GM21529 (cell line): ENCODE measurements around the gene PKNOX2.

ENCODE experiments used
- ATAC-seq: cut with Tn5 transposase; IDR thresholded peaks from one replicate; pipeline ENCODE4 v1.9.1; 2021; ENCODE audit not compliant: unreplicated experiment

The PKNOX2 gene

DNA sequence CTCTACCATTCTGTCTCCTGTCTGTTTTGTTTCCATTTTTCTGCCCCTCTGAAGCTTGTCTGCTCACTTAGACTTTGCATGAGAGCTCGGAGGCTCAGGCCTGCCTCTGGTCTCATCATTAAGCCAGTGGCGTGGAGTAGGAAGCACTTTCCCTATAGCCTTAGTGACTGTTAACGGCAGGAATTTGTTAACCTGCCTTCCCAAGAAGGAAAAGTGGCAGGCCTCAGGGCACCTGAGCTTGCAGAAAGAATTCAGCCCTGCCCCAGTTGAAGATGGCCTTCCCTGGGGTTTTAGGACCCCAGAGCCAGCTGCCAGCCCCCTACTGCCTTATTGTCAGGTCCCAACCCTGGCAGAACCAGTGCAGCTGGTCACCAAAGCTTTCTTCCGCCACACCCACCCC lies 93.2 kb downstream of the PKNOX2 start:
- no peak for ATAC-seq

DNA sequence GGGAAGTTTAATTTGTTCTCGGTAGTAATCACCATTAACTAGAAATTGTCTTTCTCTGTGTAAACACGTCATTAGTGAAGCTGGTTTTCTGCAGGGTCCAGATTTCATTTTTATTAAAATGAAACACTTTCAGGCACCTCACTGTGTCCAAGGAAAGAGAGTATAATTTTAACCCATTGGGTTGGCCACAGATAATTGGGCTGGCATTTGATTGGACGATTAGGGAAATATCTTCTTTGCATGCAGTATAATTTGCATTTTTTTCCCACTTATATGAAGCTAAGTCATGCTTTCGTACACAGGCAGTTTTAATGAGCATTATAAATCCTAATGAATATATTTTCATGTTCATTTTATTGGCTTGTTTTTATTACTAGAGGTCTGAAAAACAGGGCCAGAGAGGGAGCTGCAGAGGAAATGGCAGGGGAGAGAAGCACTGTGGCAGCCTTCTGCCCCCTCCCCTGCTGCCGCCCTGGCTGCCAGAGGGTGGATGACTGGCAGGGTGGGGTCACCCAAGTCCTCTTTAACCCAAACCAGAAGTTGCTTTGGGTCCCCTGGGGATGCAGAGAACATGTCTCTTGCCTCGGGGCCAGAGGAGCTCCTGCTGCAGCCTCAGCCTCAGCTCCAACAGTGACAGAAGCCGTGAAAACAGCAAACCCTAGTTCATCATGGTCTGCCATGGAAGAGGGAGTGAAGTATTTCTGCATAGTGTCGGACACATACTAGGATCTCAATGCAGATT lies 93.9 kb downstream of the PKNOX2 start:
- no peak for ATAC-seq

DNA sequence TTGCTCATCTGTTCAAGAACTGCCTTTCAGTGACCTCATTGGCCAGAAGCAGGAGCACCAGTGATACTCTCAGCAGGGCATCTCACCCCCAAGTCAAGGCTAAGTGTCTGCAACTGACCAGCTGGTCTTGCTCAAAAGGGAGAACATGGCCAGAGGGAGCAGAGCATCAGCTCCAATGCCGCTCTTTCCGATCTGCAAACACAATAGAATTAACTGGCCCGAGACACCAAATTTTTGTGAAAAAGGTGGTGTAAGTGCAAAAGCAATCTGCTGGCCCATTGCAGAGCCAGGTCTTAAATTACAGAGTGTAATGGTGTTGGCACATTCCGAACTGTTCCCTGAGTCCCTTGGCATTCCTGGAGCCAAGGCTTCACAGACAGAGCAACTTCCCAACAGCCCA lies 97.0 kb downstream of the PKNOX2 start:
- ATAC-seq = no peak

DNA sequence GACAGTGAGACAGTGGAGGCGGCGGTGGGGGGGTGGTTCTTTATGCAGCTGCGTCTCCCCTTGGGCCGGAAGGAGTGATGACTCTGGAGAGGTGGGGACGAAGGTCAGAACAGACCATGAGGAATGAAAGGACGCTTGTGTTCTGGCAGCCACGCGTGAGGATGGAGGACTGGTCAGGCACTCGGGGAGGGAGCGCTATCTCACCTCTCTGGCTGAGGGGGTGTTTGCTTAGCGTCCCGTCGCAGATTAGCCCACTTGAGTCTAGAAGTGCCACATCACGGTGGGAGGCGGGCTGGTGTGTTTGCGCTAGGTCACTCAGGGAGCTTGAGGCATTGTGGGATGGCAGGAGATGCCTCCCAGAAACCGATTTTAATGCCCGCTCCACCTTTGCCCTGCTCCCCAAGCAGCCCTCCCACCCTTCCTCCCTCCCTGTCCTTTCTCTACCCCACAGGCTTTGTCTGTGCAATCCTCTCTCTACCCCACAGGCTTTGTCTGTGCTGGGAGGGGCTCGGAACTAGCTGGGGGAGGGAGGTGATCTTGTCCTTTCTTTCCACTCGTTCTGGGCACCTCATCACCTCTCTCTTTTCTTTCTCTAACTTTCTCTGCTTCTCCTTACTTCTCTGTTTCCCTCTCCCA lies 97.8 kb downstream of the PKNOX2 start:
- no peak for ATAC-seq

DNA sequence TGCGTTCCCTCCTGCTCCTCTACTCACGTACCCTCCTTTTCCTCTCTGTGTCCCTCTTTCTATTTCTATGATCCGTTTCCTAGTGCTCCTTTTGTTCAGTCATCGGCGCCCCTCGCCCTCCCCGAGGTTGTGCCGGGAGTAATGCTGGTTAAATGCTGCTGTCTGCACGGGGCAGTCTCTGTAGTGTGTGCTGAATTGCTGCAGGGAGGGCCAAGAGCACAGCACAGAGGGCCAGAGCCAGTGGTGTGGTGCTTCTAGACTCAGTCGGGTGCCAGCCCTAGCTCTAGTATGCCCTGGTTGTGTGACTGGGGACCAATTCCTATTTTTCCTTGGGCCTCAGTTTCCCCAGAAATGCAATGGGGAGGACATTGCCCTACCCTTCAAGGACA lies 98.3 kb downstream of the PKNOX2 start:
- ATAC-seq = no peak

DNA sequence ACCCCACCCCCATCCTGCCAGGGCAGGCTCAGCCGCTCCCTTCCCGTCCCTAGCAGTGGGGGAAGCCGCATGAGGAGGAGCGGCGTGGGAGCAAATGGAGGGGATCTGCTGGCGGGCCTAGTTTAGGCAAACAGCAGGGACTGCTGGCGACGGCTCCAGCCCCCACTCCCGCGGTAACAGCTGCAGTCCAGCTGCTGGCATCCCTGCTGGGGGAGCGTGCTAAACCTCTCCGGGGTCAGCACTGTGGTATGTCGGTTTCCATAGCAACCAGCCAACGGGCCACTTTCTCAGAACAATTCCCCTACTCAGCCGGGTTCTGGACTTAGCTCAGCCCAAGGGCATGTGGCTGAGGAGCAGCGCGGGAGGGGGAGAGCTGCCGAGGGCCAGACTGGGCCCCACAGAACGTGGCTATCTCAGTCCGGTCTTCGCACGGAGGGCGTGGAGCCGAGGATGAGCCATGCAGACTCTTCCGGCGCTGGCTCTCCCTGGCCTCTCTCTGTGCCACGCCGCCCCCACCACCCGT lies 98.8 kb downstream of the PKNOX2 start:
- no peak for ATAC-seq

DNA sequence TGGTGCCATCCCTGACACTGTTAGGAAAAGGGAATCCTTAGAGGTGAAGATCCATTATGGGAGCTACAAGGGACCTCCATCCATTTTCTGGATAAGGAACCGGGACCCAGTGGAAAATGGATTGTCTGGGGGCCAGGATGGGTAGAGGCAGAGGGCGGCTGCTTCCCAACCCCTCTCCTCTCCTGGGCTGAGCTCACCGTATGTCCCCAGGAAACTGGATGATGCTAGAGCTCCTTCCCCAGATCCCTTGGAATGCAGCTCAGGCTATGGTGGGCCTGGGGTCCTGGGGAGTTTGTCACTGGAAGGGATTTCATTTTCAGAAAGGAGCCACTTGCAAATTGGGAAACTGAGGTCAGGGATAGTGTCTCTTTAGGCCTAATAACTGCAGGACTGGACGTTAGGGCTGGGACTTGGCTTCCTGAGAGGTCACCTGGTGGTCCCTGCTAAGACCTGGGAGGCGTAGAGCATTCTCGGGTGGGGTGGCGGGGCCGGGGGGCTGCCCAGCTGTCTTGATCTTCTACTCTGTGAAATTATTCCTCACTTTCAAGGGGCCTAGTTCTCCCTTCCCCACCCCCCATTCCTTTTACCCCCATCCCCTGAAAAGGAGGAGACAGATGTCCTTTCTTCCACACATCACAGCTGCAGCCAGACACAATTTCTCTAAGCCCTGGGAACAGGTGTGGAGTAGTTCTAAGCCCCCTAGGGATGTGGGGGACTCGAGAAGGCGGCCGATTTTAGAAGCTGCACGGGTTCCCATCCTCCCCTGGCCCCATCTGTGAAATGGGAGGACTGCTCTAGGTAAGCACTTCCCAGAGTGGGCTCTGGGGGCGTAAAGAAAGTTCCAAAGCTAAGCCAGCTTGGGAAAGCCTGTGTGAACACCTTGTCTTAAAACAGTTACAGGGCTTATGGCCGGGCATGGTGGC lies 99.8 kb downstream of the PKNOX2 start:
- no peak for ATAC-seq

DNA sequence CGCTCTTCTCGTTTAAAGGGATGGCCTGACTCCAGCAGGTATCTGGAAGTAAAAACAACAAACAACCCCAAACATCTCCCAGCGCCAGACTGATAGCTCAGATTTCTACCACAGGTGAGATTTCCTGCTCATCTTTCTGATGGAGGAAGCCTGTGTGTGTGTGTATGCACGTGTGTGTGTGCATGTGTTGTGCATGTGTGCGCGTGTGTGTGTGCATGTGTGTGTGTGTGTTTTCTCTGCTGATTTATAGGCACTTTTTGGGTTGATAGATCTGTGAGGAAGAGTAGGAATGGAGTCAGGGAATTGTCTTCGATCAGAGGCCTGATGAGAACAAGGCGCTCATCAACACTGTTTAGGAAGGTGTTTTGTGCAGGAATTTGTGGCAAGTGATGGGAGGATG lies 103.0 kb downstream of the PKNOX2 start:
- ATAC-seq = no peak

DNA sequence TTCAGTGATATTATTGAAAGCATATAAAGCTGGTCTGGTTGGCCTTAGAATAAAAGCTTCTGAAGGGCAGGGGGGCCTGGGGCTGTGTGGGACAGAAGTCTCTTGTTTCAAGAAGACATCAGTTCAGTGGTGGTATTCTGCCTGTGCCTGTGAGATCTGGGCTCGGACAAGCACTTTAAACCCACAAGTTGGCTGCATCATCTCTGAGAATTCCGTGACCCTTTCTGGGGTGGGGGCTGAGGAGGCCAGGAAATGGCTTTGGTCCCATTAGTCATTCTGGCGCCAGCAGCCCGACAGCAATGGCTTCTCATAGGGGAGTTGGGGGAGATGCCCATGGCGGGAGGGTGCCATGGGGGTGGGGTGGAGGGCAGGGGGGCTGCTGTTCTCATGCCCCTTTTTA lies 104.1 kb downstream of the PKNOX2 start:
- ATAC-seq = no peak

DNA sequence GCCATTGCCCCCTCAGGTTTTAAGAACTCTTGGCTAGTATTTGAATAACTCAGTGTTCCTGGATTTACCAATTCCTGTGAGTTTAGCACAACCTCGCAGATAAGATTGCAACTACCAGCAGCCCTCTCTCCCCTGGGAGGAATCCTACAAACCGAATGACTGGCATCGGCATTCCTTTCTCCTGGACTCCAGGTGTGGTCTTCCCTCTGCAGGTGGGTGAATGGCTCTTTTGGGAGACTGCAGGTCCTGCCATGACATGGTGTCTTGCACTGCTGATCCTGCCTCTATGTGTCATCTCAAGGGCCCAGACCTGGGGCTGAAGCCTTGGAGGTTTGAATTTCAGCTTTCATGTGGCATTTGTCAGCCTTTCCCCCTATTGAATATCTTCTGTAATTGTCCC lies 105.6 kb downstream of the PKNOX2 start:
- no peak for ATAC-seq

DNA sequence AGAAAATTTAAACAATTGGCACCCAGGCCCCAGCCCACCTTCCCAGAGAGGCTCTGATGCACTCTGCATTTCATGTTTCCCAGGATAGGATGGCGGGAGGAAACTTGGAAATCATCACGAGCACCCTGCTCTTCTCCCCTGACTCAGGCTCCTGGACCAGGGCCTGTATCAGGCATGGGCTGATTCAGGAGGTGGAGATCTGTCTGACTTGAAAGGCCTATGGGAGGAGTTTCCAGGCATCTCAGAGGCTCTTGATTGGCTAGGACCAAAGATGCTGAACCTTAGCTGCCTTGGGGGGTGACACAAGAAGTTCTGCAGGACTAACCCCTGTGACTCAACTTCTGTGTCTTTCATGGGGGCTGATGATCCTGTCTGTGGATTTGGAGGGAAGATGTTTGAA lies 106.2 kb downstream of the PKNOX2 start:
- no peak for ATAC-seq

DNA sequence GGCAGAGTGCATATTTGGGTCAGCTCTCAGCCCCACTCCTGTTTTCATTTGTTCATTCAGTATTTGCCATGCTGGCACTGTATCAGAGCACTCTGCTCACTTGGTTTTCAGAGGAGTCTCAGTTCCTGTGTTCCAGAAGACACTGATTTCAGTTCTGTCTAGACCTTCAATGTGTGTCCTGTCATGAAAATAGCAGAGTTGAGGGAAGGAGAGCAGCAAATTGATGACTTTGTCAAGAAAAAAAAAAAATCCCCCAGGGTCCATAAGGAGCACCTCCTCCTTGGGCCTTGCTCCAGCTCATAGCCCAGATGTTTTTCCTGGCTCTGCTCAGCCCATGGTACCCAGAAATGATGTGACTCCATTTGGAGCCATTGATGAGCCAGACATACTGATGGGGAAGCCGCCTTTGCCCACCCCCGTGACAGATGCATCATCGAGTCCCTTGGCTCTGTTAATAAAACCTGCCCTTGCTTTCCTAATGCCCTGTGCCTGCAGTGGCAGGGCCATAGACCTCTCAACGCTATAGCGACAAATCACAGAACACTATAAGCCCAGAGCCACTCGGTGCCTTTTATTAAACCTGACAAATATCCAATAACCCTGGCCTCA lies 107.0 kb downstream of the PKNOX2 start:
- ATAC-seq = no peak

DNA sequence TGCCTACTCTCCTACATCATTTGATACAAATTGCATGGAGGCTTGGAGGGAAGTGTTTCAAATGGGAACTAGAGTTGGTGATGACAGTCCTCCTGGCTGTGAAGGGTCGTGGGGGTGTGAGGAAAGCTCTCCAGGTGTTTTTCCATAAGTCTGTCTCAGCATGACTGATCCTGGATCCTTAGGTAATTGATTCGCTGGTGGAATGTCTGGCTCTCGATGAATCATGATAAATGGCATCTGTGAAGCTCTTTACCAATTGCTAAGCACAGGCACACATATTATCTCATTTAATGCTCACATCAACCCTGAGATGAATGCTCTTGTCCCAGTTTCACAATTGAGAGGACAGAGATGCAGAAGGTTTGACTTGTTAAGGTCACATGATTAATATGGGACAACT lies 107.5 kb downstream of the PKNOX2 start:
- no peak for ATAC-seq

DNA sequence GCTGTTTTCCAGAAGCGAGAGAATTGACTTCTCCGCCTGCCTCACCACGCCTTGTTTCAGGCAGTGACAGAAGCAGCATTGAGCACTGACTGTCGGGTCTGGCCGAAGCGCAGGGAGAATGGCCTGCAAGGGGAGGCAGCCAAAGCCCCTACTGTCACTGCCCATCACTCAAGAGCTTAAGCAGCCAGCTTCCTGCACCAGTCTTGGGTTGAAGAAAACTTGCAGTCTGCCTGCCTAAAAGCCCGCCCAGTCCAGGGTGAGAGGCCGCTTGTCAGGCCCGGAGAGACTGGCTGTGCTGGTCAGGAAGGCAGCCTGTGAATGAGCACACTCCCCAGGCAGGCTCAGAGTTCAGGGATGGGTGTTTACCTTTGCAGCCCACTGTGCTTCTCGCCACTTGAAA lies 108.3 kb downstream of the PKNOX2 start:
- ATAC-seq = no peak

DNA sequence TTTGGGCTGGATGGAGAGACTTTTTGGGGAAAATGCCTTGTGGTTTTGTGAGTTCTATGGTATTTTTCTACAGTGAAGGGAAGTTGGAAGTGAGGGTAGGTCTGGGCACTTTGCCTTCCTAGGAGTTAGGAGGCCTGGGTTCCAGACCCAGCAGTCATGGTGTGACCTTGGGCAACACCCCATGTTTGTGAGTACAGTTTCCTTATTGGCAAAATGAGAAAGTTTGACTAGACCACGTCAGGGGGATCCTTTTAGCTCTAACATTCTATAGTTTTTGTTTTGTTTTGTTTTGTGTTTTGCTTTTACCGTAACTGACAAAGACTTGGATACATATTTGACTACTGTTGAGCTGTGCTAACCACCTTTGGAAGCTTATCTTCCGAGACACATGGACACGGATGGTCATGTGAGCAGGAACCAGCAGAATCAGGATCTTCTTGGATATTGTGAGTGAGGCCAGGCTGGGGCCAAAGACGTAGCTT lies 109.0 kb downstream of the PKNOX2 start:
- no peak for ATAC-seq

DNA sequence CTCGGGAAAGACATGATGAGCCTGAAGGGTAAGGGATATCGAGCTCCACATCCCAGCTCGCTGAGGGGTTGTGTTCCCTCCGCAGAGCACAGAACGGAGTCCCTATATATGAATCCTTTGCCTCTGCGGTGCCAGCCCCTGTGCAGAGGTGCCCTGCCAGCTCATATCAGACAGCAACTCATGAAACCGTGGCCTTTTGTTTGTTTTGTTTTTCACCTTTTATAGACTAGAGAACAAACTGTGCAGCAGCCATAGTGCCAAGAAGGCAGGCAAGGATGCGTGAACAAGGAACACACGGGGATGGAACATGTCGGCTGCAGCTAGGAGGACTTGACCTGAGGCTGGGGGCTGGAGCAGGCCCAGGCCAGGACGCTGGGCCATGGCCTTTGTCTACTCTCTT lies 109.8 kb downstream of the PKNOX2 start:
- no peak for ATAC-seq

DNA sequence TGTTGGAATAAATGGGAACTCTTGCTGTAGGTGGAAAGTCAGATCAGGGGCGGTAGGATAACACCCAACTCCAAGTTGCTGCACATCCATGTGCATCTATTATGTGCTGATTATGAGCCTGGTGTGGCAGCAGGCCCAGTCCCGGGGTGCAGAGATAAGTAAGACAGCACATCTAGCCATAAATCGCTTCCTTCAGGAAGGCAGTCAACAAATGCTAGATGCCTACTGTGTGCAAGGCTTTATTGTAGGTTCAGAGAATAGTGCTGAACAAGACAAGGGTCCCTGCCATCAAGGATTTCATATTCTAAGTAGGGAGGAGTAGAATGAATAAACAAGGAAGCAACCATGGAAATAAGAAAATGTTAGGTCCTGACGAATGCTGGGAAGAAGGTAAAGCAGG lies 110.2 kb downstream of the PKNOX2 start:
- no peak for ATAC-seq

DNA sequence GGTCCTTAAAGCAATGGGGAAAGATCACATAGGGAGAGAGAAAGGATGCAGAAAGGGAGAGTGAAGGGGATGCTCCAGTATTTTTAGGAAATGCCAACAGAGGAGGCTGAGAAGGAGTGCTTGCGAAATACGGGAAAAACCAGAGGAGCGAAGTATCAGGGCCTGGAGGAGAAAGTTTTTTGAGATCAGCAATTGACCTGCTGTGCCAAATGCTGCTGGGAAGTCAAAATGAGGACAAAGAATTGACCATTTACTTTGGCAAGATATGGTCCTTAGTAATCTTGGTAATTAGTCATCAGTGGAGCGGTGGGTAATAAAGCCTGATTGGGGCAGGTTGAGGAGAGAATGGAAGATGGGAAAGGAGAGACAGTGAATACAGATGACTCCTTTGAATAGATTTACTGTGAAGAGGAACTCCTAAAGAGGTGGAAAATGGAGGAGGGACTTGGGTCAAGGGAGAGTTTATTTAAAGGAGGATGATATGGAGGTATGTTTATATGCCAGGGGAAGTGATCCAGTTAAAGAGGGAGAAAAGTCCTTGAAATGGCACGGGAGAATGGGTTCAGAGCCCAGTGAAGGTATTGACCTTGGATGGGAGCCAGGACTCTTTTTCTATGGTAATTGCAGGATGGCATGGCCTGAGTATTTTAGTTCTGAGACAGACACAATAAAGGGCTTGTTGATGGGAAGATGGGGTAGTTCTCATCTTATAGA lies 111.5 kb downstream of the PKNOX2 start:
- no peak for ATAC-seq

DNA sequence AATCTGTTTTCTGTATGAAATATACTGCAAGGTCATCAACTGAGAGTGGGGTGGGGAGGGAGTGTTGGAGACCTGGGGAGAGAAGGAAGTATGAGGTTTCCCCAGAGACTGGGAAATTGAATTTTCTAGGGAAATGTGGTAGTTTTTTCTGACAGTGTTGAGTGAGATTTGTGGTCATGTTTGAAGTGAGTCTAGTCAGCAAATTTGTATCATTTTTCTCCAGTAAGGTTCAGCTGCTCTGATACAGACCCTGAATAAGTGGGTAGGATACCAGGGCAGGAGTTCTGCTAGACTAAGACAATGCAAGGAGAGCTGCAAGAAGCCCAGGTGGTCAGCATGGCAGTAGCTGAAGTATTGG lies 112.0 kb downstream of the PKNOX2 start:
- no peak for ATAC-seq

DNA sequence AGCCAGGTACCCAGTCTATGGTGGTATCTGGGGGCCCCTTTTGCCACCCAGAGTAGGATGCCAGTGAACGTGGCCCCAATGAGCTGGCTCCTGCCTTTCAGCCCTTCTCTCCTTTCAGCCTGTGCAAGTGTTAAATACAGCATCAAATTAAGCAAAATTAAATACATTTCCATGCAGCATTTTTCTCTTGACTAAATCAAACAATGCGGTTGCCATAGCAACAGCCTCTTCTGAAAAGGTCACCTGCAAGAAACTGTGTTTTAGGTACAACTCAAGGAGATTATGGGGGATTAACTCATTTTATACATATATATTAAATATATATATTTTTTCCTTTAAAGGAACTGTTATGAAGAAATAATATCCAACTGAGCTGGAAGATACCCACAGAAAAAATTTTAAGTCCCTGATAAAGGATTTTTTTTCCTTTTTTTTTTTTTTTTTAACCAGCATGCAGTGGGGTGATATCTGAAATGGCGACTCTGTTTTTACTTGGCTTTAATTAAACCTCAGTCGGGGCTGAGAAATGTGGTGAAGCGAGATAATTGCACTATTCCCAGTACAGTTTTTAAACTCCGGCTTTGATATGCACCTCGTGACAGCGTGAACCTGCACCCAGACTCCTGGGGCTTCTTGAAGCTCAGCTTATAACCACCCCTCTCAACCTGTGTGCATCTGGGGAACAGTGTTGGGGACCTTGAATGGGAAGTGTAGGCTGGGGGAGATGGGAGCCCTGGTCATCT lies 115.3 kb downstream of the PKNOX2 start:
- no peak for ATAC-seq
